HL-60 (cell line): Measurements from ENCODE around the gene CRYBB3.

Experiments
- DNase-seq, 2 experiments: peaks; one replicate each; pipeline ENCODE4 v3.0.0-alpha.2; 2010 to 2020; ENCODE audit warnings: low read depth in 1 of 2, low spot score in 1 of 2
- H3K27ac ChIP-seq: fragments of 250-450 bp; sonication (Bioruptor Pico); replicated peaks from 2 replicates; pipeline ENCODE4 v1.5.1; 2020; ENCODE audit warnings: mild to moderate bottlenecking, moderate library complexity
- H3K27me3 ChIP-seq: fragments of 250-450 bp; sonication (Bioruptor Pico); 2 replicates; pipeline ENCODE4 v1.5.1; 2021; ENCODE audit warnings: mild to moderate bottlenecking, moderate library complexity; ENCODE audit not compliant: insufficient read depth, poor library complexity, severe bottlenecking
- H3K4me3 ChIP-seq: replicated peaks from 2 replicates; pipeline ENCODE4 v1.5.1; 2011; ENCODE audit warnings: mild to moderate bottlenecking, control low read depth, low read length; ENCODE audit not compliant: insufficient read depth
- CTCF ChIP-seq: IDR thresholded peaks from one replicate; pipeline ENCODE4 v1.5.1; 2011; ENCODE audit warnings: low read length, control low read depth, inconsistent platforms; ENCODE audit not compliant: insufficient read depth
- GABPA ChIP-seq: IDR thresholded peaks from 2 replicates; pipeline ENCODE4 v1.6.1; 2012; ENCODE audit warnings: low read depth
- POLR2AphosphoS5 ChIP-seq: IDR thresholded peaks from 2 replicates; pipeline ENCODE4 v1.6.1; 2012; ENCODE audit warnings: low read depth
- REST ChIP-seq: IDR thresholded peaks from 2 replicates; pipeline ENCODE4 v1.6.1; 2012; ENCODE audit warnings: low read depth; ENCODE audit not compliant: insufficient replicate concordance
- SPI1 ChIP-seq: IDR thresholded peaks from 2 replicates; pipeline ENCODE4 v1.6.1; 2012; ENCODE audit warnings: low read depth, mild to moderate bottlenecking, borderline replicate concordance

CRYBB3 gene

GRCh38 chr22:25205847-25206246 is 6.2 kb downstream of the CRYBB3 start:
- no peak for DNase-seq
- H3K4me3 ChIP-seq, result no peak overlapping the region
- no peaks in the 10 kb centered on the region for H3K27me3 ChIP-seq
- TF ChIP-seq REST, result no peak
- H3K27ac ChIP-seq, result no peak overlapping the region

- Histone ChIP-seq H3K27me3 (no peaks in the 10 kb centered on the region), H3K27ac (no peak overlapping the region), H3K4me3 (no peak overlapping the region)
- TF ChIP-seq POLR2AphosphoS5 (no peak), SPI1 (no peak), GABPA (no peak), REST (no peak), CTCF (no peak)
- DNase-seq, result no peak
Observed at GRCh38 chr22:25206998-25207397, 7.3 kb downstream of the CRYBB3 start.

GRCh38 chr22:25207553-25208157 is 8.0 kb downstream of the CRYBB3 start:
- H3K27me3 ChIP-seq, result no peaks in the 10 kb centered on the region
- H3K4me3 ChIP-seq, result no peak overlapping the region
- no peak for DNase-seq
- TF ChIP-seq CTCF (no peak), GABPA (no peak), SPI1 (no peak), POLR2AphosphoS5 (no peak), REST (no peak)
- no peak overlapping the region for H3K27ac ChIP-seq
